HCEC 1CT (cell line): ENCODE measurements around the gene IKZF3.
"Not testable (repeated sequence)": the region's sequence is repeated elsewhere in the genome, so short reads cannot be mapped to it uniquely, and the experiment has no call there.

Experiments
- DNase-seq: peaks from one replicate; pipeline ENCODE4 v3.0.0-alpha.2; 2017

IKZF3 gene

GRCh38 chr17:39863918-39864746 is at the start of gene IKZF3:
Gene IKZF3, minus strand, starts transcription at chr17:39864312. Its CDS starts 186 bp downstream, at chr17:39864126.
- no peak for DNase-seq

DNA sequence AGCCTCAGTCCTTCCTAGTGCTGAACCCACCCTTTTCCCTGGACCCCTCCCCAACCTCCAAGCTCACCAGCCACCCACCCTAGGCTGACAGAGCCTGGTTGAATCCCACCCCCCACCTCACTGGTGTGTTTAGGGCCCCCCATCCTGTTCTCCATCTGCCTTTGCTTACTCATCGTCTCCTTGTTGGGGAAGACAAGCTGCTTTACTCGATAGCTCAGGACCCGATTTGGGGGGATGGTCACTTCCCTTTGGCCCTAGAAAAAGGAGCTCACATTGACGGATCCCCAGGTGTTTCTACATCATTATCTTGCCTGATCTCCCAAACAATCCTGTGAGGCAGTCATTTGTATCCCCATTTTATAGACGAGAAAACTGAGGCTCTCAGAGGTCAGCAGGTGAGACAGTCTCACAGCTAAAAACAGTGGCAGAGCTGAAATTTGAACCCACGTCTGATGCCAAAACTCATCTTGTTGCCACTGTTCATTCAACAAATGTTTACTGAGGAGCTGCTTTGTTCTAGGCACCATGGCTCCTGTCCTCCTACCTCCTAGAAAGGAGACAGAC is 44.8 kb upstream of the IKZF3 start:
- no peak for DNase-seq

GRCh38 chr17:39904990-39905288 is 40.8 kb upstream of the IKZF3 start:
- DNase-seq: no peak

DNA sequence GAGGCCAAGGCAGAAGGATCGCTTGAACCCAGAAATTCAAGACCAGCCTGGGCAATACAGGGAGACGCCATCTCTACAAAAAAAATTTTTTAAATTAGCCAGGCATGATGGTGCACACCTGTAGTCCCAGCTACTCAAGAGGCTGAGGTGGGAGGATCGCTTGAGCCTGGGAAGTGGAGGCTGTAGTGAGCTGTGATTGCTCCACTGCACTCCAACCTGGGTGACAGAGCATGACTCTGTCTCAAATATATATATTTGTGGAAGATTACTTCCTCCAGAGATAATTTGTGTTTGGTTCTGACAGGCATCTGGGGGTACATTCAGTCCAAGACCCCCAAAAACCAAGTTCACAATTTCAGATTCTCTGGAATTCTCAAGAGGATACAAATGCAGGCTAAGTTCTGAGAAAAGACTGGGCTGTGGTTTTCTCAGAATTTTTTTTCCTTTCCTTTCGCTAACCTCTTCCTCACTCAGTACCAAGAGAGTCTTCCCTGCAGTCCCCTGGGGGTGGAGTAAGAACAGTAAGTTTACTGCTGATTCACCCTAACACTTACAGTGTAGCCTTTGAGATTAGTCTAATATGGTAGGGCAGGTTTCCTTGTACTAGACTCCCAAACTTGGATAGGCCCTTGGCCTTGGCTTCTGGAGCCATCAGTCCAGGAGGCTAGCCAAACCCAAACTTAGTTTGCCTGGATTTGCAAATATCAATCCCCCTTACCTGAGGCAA is 39.2 kb upstream of the IKZF3 start:
- DNase-seq: no peak

- not testable (repeated sequence) for DNase-seq
Measured at GRCh38 chr17:39902027-39902426, 37.9 kb upstream of the IKZF3 start.

- DNase-seq: no peak
Measured at GRCh38 chr17:39899215-39899614, 35.1 kb upstream of the IKZF3 start.

GRCh38 chr17:39898088-39898487 is 34.0 kb upstream of the IKZF3 start:
- DNase-seq: no peak

- DNase-seq: no peak
Measured at GRCh38 chr17:39894681-39895376, 30.7 kb upstream of the IKZF3 start.

DNA sequence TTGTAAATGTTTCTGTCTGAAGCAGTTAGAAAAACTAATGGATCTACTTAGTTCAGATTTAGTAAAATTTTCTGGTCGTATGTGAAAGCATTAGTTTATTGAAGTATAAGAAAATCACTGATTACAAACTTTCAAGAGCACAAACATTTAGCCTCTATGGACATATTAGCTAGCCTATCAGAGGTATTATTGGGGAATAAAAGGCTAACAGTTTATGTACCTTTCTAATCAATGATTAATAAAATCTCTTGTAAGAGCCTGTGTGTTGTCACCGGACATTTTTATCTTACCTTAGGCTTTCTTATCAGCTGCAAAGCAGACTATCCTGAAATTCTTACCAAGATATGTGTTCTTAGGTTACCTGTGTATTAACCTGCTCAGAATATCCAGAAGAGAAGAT is 25.1 kb upstream of the IKZF3 start:
- no peak for DNase-seq

DNA sequence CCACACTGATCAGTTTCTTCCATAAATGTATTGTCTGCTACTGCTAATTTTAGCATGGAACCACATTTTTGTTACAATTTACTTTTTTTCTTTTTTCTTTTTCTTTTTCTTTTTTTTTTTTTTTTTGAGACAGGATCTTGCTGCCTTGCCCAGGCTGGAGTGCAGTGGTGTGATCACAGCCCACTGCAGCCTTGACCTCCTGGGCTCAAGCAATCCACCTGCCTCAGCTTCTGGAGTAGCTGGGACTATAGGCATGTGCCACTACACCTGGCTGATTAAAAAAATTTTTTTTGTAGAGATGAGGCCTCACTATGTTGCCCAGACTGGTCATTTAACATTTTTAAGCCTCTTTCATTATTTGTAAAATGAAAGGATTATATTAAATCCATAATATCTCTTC is 23.0 kb upstream of the IKZF3 start:
- no peak for DNase-seq

DNA sequence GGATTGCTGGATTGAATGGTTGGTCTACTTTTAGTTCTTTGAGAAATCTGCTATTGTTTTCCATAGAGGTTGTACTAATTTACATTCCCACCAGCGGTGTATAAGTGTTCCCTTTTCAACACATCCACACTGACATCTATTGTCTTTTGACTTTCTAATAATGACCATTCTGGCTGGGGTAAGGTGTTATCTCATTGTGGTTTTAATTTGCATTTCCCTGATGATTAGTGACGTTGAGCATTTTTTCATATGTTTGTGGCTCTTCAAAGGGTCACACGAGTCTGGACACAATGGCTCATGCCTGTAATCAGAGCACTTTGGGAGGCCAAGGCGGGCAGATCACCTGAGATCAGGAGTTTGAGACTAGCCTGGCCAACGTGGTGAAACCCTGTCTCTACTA is 22.0 kb upstream of the IKZF3 start:
- not testable (repeated sequence) for DNase-seq

- peak; percentile 25 for DNase-seq
Measured at GRCh38 chr17:39872751-39873150, 8.6 kb upstream of the IKZF3 start.

DNA sequence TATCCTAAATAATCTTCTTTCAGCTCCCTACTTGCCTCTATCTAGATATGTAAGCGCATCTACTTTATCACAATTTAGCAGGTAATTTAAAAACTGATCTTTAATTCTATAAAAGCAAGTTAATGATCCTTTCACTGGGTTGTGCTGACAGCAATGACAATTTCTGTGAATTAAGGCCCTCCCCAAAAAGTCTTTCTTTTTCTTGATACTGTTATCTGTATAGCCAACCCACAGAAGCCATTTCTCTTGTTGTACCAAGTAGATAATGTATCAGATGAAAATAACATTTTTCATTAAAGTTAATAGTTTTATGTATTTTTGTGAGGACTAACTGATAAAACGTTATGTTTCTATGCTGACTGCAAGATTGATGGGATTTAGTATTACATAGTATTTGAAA is 7.7 kb upstream of the IKZF3 start:
- no peak for DNase-seq

DNA sequence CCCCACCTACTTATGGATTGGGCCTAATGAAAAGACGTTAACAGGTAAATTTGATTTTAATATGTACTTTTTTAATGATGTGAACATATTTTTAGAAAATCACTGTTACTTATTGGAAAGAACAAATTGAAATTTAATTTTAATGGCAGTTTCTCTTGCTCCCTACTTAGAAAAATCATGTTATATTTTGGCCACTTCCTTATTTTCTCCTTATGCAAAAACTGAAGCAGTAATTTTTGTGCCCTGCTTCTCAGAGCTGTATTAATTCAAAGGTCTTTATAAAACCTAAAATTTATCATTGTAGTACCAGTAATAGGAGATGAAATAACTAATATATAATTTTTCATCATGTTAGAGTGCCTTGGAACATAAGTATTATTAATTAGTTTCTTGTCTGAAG is 6.7 kb upstream of the IKZF3 start:
- no peak for DNase-seq

- DNase-seq: no peak
Measured at GRCh38 chr17:39868554-39868942, 4.4 kb upstream of the IKZF3 start.

DNA sequence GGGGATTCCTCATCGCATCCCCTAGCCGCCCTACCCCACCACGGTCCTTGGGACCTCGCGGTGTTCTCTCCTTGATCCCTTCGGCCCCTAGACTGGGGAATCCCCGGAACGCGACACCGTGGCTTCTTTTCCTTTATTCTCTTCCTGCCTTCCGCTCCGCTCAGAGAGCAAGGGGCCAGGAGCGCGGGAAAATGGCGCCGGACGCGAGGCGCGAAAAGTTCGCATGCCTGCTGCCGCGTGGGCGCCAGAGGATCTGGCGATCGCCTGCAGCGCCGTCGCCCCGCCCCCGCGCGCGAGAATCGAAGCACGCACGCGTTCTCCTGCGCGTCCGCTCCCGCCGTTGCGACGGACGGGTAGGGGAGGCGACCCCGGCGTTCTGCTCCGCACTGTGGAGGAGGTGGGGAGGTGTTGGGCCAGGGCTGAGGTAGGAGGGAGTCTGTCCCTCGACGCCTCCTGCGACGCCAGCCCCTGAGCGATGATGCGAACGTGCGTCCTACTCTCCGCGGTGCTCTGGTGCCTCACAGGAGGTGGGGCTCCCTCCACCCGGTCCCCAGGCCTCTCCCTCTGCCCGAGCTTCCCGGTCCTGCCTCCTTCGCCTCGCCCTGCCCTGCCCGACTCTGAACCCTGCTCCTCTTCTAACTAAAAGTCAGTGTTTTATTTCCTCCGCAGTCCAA is 3.9 kb upstream of the IKZF3 start, which contains the start of gene ZPBP2:
TSS of gene ZPBP2 (plus strand) at position 323 of the 674 bp plus-strand sequence. CDS start at position 476, 153 bp downstream.
- no peak for DNase-seq

- no peak for DNase-seq
Measured at GRCh38 chr17:39867084-39867879, 3.2 kb upstream of the IKZF3 start.

GRCh38 chr17:39866013-39866730 is 2.1 kb upstream of the IKZF3 start:
- no peak for DNase-seq

DNA sequence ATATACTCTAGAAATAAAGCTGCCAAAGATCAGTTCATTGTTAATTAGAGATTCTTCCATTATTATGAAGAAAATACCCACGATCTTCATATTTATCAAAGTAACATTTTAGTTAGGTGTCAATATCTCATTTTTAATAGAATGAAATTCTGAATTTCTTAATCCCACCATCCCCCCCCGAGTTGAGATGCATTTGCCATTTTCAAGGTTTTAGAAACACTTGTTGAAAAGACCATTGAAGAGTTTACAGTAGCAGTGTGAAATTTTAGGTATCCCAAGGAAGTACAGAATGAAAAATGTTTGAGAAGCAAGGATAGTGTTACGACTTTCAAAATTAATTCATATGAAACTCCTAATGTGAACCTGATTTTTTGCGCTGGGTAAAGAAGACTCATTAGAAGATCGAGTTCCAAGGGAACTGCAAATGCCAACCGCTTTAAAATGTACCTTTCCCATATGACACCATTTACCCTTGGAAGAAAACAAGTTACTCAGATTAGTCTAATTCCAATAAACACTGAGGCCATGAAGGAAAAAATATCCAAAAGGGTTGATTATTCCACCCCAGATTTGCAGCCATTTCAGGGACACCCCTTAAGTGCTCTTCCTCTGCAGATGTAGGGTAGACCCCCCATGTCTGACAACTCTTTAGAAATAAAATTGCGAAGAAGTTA is 731 bp downstream of the IKZF3 start:
- DNase-seq: no peak

- DNase-seq: no peak
Measured at GRCh38 chr17:39861235-39861634, 2.9 kb downstream of the IKZF3 start.
